ENCODE measurements around the gene ALDH4A1. TPM values are rescaled to one million over a fixed set of nuclear protein-coding genes. Genes with fewer than 3 reads are reported as not detected.
A peak's percentile ranks its signal among the peaks of the same experiment; 100 is the strongest.

Gene ALDH4A1
- total and polyA plus RNA-seq, 9 of the 15 experiments (the other 6 are each of a cell fraction or from before 2014, with no cell fraction given) = 0.27 to 31.4 (median 16.6) TPM

GRCh38 chr1:18913065-18913835 is 10.9 kb upstream of the ALDH4A1 start (continued):
- TF ChIP-seq UBTF (IDR thresholded peaks at IDR 0.05; ENCODE audit: borderline replicate concordance in 1 of 2, low read depth in 2 of 2, low read length in 2 of 2) (0 out of 4 replicates have a peak, but pooled peaks have one; percentile 26 to 48), LARP7 (IDR thresholded peaks at IDR 0.05) (no peak), HNRNPLL (IDR thresholded peaks at IDR 0.05; ENCODE audit: low read depth, low read length, poor library complexity, severe bottlenecking) (no peak), DNMT1 (IDR thresholded peaks at IDR 0.05) (no peak), SOX6 (IDR thresholded peaks at IDR 0.05) (no peak), ZNF224 (CRISPR knock-in tag; IDR thresholded peaks at IDR 0.05) (no peak), POLR3A (IDR thresholded peaks at IDR 0.05; ENCODE audit: borderline replicate concordance, extremely low read depth, insufficient read depth, insufficient read length) (no peak), STAG1 (CRISPR knock-in tag; IDR thresholded peaks at IDR 0.05; ENCODE audit: borderline replicate concordance) (peak; percentile 80; the same call in 1 of the 2 replicates), YBX1 (IDR thresholded peaks at IDR 0.05) (no peak), MEF2D (tag; conservative IDR thresholded peaks at IDR 0.05; ENCODE audit: low read depth) (no peak), ZNF318 (IDR thresholded peaks at IDR 0.05; ENCODE audit: borderline replicate concordance in 1 of 2, low read depth in 1 of 2) (no peak), ZNF584 (CRISPR knock-in tag; IDR thresholded peaks at IDR 0.05; ENCODE audit: low read depth) (no peak), CBX1 (IDR thresholded peaks at IDR 0.05; ENCODE audit: low read depth) (no peak)
